GM19351 (cell line): ENCODE measurements around the gene FBXL16.
A peak's percentile ranks its signal among the peaks of the same experiment; 100 is the strongest.

Source experiments
- ATAC-seq: cut with Tn5 transposase; IDR thresholded peaks from one replicate; pipeline ENCODE4 v1.9.1; 2021; ENCODE audit warnings: mild to moderate bottlenecking, moderate library complexity; ENCODE audit not compliant: unreplicated experiment

FBXL16 gene

DNA sequence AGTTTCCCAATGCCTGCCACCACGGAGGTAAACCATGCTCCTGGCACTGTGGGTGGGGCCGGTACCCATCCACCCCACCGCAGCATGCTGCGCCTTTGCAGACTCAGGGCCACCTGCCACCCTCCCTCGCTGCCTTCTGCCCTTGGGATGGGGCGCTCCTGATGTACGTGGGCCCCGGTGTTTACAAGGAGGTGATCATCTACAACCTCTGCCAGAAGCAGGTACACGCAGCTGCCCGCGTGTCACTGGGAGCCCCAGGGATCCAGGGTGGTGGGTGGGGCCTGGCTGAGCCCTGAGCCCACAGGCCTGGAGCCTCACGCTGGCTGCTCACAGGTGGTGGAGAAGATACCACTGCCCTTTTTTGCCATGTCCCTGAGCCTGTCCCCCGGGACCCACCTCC, 39.0 kb downstream of the FBXL16 start:
- ATAC-seq: no peak

DNA sequence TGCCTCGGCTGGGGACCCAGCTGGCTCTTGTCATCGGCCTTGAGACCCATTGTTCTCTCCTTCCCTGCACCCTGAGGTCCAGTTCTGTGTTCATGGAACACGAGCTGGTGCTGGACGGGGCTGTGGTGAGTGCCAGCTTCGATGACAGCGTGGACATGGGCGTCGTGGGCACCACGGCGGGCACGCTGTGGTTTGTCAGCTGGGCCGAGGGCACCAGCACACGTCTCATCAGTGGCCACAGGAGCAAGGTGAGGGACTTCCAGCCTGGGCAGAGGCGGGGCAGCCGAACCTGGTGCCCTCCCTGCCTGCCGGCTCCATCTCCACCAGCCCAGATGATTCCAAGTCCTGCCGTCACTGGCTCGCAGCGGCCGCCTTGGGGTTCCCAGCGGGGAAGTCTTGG, 43.0 kb downstream of the FBXL16 start:
- ATAC-seq: no peak

DNA sequence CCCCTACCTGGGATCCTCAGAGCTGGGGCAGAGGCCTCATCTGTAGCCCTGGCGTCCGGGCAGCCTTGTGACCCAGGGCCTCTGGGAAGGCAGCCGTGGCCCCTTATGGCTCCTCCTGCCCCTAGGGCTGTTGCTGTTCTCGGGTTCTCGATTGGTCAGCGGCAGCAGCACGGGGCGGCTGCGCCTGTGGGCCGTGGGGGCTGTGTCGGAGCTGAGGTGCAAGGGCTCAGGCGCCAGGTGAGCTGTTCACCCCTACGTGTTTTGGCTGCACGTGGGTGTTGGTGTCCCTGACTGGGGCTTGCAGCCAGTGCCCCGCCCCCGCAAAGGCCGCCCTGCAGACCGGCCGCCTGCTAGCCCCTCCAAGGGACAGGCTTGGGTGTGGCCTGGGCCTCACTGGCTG, 43.5 kb downstream of the FBXL16 start:
- ATAC-seq: no peak

DNA sequence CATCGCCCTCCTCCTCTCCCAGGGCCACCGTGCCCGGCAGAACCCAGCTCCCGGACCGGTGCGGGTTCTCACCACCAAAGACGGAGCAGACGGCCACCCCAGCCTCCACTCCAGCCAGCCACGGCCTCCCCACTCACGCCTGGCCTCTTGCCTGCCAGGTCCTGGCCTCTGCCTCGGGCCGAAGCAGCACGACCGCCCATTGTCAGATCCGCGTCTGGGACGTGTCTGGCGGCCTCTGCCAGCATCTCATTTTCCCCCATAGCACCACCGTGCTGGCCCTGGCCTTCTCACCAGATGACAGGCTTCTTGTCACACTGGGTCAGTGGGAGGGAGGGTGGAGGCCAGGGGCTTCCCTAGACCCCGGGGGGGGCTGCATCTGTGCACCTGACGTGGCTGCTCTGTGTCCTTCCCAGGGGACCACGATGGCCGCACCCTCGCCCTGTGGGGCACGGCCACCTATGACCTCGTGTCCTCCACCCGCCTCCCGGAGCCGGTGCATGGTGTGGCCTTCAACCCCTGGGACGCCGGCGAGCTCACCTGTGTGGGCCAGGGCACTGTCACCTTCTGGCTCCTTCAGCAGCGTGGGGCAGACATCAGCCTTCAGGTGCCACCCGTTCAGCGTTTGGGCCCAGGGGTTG, 44.3 kb downstream of the FBXL16 start:
- ATAC-seq: no peak

DNA sequence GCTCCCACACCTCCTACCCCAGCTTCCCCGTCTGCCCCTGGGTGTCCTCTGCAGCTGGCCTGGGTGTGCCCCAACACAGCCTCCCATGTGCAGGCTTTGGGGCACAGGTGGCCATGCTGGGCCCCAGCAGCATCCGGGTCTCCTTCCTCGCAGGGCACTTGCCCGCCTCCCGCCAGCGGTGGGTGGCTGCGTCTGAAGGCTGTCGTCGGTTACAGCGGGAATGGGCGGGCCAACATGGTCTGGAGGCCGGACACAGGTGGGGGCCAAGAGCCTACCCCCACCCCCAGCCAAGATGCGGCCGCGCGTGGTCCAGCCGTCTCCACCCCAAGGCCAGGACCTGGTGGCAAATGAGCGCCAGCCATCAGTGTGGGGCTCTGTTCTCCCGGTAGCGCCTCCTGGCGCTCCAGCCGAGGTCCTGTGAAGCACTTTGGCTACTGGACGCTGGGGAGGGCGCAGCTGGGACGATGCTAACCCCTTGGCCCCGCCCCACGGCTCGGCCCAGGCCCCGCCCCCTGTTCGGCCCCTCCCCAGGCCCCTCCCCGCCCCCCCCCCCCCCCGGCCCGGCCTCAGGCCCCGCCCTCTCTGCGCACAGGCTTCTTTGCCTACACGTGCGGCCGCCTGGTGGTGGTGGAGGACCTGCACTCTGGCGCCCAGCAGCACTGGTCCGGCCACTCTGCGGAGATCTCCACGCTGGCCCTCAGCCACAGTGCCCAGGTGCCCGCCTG, 45.0 kb downstream of the FBXL16 start:
- peak; percentile 63 for ATAC-seq

DNA sequence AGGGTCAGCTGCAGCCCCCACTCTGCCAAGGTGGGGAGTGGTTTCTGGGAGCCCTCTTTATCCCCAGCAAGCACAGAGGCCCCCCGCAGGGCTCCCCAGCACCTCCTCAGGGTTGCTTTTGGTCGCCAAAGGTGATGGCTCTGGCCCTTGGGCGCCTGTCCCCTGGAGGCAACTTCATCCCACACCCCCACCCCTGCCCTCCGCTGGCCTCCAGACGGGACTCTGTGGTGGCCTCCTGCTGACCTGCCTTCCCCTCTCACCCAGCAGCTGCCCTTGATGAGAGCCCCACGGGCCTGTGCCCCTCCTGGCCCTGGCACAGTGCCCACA, 45.5 kb downstream of the FBXL16 start:
- ATAC-seq: no peak

DNA sequence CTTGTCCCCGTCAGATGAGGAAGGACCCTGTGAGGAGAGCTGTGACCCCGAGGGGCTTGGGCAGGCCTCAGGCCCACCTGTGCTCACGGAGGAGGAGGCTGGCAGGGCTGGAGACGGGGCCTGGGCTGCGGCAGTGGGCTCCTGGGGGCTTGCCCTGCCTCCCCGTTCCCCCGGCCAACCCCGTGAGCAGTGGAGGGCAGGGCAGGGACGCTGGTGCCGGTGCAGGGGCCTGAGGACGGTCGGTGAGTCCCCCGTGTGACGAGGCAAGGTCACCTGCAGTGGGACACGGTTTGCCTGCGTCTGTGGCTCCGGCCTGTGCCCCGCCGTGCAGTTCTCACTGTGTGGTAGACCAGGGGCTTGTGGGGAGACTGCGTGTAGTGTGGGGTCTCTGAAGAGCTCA, 46.0 kb downstream of the FBXL16 start:
- ATAC-seq: no peak

DNA sequence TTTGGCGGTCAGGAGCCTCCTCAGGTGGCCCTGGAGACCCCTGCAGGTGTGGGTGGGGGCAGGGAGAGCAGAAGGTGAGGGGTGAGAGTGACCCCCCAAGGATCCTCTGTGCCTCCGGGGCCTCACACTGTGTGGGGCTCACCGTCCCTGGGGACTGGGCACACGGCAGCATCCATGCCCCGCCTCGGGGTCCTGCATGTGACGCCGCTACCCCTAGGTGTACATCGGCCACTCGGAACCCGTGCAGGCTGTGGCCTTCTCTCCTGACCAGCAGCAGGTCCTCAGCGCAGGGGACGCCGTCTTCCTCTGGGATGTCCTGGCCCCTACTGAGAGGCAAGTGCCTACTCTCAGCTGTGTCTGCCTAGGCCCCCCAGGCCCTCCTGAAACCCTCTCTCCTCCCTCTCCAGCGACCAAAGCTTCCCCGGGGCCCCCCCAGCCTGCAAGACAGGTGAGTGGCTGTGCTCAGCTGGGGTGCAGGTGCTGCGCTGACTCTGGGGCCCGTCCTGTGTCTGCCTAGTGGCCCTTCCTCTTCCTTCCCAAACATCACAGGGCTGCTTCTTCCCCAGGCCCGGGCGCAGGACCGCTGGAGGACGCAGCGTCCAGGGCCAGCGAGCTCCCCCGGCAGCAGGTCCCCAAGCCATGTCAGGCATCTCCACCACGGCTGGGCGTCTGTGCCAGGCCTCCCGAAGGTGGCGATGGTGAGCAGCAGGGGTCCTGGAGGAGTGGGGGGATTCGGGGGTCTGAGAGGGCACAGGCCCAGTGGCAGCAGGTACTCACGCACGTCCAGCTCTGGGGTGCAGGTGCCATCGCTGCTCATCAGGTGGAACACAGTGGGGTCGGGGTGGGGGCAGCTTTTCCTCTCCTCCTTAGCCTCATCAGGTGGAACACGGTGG, 46.7 kb downstream of the FBXL16 start:
- no peak for ATAC-seq

DNA sequence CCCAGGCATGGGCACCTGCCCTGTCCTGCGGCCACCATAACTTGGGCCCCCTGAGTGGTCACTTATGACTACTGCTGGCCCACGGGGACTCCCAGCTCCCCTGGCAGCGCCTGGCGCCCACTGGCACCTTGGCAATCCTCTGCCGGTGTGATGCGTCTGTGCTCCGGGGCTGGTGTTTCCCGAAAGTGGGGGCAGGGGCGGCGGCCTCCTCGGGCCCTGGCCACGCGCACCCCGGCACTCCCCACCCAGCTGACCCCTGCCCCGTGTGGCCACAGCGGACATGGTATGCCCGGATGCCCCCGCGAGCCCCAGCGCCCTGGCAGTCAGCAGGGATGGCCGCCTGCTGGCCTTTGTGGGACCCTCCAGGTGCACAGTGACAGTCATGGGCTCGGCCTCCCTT, 48.1 kb downstream of the FBXL16 start:
- ATAC-seq: no peak

DNA sequence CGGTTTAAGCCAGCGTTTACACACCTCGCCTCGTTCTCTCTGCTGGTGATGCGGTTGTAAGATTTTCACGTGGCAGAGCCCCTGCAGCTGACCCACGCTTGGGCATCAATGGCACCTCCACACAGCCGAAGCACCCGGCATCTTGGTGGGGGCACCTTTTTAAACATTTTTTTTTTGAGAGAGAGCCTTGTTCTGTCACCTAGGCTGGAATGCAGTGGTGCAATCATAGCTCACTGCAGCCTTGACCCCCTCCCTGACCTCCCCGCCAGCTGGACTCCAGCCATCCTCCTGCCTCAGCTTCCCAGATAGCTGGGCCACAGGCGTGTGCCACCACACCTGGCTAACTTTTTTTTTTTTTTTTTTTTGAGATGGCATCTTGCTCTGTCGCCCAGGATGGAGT, 51.6 kb downstream of the FBXL16 start:
- ATAC-seq: no peak

DNA sequence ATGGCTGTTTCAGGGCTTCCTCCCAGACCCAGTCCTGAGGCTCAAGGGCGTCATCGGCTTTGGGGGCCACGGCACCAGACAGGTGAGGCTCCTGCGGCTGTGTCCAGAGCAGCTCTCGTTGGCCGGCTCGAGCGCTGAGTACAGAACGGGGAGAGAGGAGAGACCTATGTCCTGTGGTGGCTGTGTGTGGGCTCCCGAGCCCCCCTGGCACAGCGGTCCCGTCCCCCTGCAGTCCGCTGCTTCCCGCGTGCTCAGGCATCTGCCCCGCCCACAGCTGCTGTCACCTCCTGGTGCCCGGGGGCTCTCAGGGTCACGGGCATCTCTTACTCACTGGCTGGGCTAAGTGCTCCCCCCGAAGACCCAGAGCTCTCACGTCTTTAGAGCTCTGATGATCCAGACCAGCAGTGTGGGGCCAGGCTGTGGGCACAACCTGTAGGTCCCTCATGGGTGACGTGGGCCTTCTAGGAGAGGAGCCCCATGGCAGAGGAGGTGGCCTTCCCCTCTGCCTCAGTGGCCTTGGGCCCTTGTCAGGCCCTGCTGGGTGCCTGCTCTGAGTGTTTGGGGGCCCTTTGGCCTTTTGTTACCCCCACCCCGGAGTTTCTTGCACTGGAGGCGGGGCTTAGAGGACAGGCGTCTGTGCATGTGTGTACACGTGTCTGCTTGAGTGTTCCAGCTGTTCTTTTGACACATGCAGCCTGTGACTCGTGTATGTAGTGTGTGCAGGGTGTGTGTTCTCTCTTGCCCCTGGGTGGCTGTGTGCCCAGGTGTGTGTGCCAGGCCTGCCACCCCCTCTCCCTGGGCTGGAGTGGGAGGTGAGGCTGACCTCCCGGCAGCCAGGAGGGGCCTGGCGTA, 52.9 kb downstream of the FBXL16 start:
- ATAC-seq: no peak

DNA sequence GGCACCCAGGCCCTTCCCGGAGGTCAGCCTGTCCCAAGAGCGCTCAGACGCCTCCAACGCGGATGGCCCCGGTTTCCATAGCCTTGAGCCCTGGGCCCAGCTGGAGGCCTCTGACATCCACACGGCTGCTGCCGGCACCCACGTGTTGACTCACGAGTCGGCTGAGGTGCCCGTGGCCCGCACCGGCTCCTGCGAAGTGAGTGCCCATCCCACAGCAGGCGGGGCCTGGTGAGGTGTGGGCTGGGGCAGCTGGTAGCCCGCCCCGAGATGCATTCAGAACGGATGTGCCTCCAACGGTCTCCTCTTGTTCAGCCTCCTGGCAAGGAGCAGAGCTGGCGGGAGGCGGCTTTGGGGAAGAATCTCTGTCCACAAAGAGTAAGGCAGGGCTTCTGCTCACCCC, 53.8 kb downstream of the FBXL16 start:
- no peak for ATAC-seq

DNA sequence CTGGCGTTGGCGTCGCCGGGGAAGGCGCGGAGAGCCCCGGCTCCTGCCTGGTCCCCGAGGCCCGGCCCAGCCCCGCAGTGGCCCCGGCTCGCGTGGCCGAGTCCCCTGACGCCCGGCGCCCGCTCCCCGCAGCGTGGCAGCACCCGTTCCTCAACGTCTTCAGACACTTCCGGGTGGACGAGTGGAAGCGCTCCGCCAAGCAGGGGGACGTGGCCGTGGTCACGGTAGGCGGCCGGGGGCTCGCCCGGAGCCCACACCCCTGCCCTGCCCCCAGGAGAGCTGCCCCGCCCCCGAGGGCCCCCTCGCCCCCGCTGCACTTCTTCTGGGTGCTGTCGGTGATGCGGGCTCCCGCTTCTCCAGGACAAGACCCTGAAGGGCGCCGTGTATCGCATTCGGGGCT, 56.0 kb downstream of the FBXL16 start:
- peak; percentile 14 for ATAC-seq

DNA sequence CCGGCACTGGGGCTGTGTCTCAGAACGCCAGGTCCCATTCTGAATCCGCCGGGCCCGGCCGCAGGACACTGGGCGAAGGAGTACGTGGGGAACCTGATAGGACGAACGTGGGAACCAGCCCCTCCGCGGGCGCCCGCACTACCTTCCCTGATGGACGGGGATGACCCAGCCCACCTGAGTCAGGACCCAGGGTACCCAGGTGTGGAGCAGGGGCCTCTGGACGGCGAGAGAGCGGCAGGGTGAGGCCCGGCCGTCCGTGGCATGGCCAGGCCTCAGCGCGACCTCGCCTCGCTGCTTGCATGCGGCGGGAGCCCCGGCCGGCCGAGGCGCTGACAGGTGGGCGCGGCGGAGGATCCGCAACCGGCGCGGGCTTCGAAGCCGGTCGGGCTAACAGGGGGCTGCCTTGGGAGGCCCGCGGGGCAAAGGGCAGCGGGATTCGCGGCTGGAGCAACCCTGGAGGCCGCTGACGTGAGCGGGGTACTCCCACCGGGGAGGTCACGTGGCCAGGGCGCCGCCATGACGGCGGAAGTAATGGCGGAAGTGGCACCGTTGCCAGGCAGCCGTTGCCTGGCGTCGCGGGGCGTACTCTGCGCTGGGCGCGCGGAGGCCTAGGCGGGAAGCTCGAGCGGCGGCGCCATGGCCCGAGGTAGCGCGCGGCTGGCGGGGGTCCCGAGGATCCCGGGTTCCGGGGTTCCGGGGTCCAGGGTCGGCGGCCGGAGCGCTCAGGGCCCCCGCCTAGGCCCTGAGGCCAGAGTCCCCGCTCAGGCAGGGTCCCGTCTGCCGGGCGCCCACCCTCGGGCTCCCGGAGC, 56.6 kb downstream of the FBXL16 start, which contains the start of gene WDR90:
WDR90 (plus strand) TSS at position 585 of the 809 bp plus-strand sequence; CDS start at position 637, 52 bp downstream.
- peak; percentile 86 for ATAC-seq

DNA sequence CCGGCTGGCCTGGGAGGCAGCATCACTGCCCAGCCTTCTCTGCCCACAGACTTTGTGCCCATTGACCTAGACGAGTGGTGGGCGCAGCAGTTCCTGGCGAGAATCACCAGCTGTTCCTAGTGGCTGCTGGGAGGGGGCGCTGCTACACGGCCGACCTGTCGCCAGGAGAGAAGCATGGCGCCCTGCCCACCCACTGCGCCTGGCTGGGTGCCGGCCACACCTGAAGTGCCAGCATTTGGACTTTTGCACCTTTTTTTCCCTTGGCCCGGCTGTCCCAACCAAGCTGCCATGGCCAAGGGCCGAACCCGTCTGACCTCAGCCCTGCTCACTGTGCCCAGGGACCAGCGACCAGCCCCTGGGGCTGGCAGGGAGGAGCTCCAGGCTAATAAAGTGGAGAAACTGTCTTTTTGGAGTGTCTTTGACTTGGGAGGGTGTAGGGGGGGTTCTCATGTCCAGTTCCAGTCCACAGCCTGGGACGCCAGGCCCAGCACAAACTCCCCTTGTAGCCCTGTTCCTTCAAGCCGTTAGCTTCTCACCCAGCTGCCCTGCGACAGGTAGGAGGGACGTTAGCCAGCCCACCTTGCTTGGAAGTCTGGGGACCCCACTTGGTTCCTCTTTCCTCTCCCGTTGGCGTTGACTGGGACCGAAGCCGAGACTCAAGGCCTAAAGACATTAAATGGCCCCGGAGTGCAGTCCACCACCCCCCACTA, 57.4 kb downstream of the FBXL16 start:
- ATAC-seq: peak; percentile 2

DNA sequence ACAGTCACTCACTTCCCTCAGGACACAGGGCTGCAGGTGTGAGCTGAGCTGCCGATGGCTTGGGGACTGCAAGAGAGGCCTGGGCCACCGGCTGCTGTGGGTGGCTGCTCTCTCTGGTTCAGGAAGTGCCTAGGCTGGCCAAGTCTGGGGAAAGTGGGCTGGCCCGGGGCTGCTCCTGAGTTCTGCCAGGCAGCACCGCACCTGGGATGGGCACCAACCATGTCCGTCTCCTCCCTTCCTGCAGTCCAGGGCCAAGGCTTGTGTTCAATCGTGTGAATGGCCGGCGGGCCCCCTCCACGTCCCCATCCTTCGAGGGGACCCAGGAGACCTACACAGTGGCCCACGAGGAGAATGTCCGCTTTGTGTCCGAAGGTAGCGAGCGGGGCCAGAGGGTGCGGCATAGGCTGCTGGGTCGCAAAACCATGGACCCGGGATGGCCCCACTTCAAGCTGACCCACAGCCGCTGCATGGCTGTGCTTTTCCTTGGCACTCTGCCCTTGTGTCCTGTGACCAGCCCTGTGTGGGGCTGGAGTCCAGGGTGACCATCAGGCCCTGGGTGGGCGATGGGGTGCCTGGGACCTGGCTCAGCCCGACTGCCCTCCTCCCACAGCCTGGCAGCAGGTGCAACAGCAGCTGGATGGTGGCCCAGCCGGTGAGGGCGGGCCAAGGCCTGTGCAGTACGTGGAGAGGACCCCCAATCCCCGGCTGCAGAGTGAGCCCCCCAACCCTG, 58.3 kb downstream of the FBXL16 start:
- ATAC-seq: no peak

DNA sequence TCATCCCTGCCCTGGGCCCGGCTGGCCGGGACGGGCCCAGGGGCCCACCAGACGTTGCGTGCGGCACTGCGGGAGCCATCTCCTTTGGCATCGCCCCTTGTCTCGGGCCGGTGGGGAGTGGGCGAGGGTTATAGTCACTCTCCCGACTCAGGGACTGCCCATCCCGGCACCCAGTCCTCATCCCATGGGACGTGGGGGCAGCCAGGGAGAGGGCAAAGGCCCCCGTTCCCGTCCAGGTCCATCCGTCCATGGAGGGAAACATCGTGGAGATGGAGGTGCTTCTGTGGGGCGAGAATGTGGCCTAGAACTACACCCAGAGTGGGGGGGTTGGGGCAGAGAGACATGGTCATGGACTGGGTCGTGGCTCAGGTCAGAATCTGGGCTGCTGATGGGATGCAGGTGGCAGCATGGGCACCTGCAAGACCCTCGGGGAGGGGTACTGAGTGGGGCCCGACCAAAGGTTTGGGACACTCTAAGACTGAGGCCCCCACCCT, 58.9 kb downstream of the FBXL16 start:
- no peak for ATAC-seq

DNA sequence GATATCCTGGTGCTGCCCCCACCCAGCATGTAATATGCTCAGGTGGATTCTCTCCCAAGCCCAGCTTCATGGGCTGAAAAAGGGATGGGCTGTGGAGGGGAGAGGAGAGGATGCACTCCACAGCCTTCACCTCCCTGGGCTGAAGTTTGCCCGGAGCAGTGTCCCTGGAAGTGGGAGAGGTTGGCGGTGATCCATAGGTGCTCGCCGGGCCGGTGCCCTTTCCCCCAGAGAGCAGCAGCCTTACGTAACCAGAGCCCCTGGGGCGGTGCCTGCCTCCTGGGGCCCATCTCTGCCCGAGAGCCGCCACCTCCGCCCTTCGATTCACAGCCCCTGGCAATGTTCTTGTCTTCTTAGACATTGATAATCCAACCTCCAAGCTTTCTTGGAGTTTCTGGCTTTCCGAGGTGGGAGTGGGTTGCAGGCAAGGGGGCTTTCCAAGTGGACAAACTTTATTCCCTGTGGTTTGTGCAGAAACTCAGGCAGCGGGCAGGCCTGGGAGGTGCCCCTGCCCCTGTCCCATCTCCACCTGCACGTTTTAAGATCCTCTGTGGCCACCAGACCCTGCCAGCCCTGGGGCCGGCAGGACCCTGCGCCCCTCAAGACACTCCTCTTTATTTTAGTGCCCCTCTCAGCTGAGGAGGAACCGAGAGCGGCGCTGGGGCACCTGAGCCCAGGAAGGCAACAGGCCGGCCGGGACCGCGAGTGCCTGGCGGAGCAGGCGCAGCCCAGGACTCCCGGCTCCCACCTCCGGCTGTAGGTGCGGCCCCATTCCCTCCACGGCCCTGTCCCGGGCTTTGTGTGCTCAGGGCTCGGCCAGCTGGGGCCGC, 59.5 kb downstream of the FBXL16 start:
- ATAC-seq: no peak
